HG03354 (cell line): Measurements from ENCODE around the gene FXYD6.

Experiments
- ATAC-seq: cut with Tn5 transposase; IDR thresholded peaks from one replicate; pipeline ENCODE4 v1.9.1; 2021; ENCODE audit warnings: mild to moderate bottlenecking; ENCODE audit not compliant: unreplicated experiment, poor library complexity, severe bottlenecking

The FXYD6 gene

GRCh38 chr11:117855186-117855845 lies 21.1 kb downstream of the FXYD6 start:
- ATAC-seq, result no peak

- ATAC-seq, result no peak
Measured at GRCh38 chr11:117852309-117852708, 24.1 kb downstream of the FXYD6 start.

- no peak for ATAC-seq
Measured at GRCh38 chr11:117851852-117852251, 24.6 kb downstream of the FXYD6 start.

GRCh38 chr11:117851106-117851505 lies 25.4 kb downstream of the FXYD6 start:
- ATAC-seq, result no peak

- ATAC-seq, result no peak
Measured at GRCh38 chr11:117849781-117850414, 26.6 kb downstream of the FXYD6 start.

GRCh38 chr11:117843666-117844484 lies 32.6 kb downstream of the FXYD6 start:
- no peak for ATAC-seq

- ATAC-seq, result no peak
Measured at GRCh38 chr11:117842131-117842941, 34.1 kb downstream of the FXYD6 start.

- ATAC-seq, result no peak
Measured at GRCh38 chr11:117841551-117842031, 34.9 kb downstream of the FXYD6 start.

GRCh38 chr11:117840881-117841550 lies 35.4 kb downstream of the FXYD6 start:
- ATAC-seq, result no peak

GRCh38 chr11:117839936-117840813 lies 36.3 kb downstream of the FXYD6 start:
- ATAC-seq, result no peak

- no peak for ATAC-seq
Measured at GRCh38 chr11:117839380-117839881, 37.0 kb downstream of the FXYD6 start.

GRCh38 chr11:117838901-117839300 lies 37.6 kb downstream of the FXYD6 start:
- no peak for ATAC-seq

- no peak for ATAC-seq
Measured at GRCh38 chr11:117837791-117838190, 38.7 kb downstream of the FXYD6 start.

GRCh38 chr11:117837070-117837776 lies 39.2 kb downstream of the FXYD6 start:
- no peak for ATAC-seq

- ATAC-seq, result no peak
Measured at GRCh38 chr11:117836077-117836960, 40.1 kb downstream of the FXYD6 start.

- no peak for ATAC-seq
Measured at GRCh38 chr11:117835576-117835975, 40.9 kb downstream of the FXYD6 start.
